Melanocyte of skin (primary cell): ENCODE results near the gene XIST. TPM values are rescaled to one million over a fixed set of nuclear protein-coding genes. Genes with fewer than 3 reads are reported as not detected.

Experiments
- small RNA-seq, 2 donors: library from RNA; depleted of rRNA; stranded (forward); fragments of <200 nt; gene quantifications; one replicate each; pipeline ENCODE3, GENCODE V24; 2012
- total RNA-seq, 2 donors: library from RNA; depleted of rRNA; stranded (reverse); fragments of >200 nt; gene quantifications; 2 replicates each; pipeline ENCODE4 v1.2.3, GENCODE V29; 2012

XIST gene
- total RNA-seq = under 1 TPM in 1 of 2 donors, not detected in 1; under 0.01 TPM

DNA sequence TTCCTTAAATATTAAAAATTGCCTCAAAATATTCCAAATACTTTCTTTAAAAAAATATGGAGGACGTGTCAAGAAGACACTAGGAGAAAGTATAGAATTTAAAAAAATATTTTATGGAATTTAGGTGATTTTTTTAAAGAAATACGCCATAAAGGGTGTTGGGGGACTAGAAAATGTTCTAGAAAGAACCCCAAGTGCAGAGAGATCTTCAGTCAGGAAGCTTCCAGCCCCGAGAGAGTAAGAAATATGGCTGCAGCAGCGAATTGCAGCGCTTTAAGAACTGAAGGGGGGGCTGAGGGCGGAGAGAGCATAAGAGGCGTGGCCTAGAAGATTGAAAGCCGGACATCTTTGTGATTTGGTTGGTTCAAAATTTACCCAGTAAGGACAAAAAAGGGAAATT is at the start of gene XIST:
Gene XIST, minus strand, starts transcription at position 248 of the 400 bp plus-strand sequence.

Small RNA genes within 50 kb of the gene (small RNA-seq; reads per million reads assigned to genes)
- 0 reads per million in 2 donors for gene RF01880
